OCI-LY1 (cell line): ENCODE results near the gene AFDN.
"Not testable (repeated sequence)": the region's sequence is repeated elsewhere in the genome, so short reads cannot be mapped to it uniquely, and the experiment has no call there.

Experiments
- H2AFZ ChIP-seq: fragments of 200-600 bp; sonication (generic), shearing (Covaris generic); 2 replicates; pipeline ENCODE4 v1.6.0; 2014; ENCODE audit warnings: antibody characterized with exemption, mild to moderate bottlenecking, low read length
- H3F3A ChIP-seq: fragments of 200-600 bp; sonication (generic), shearing (Covaris generic); 2 replicates; pipeline ENCODE4 v1.6.0; 2014; ENCODE audit warnings: mild to moderate bottlenecking, antibody characterized with exemption, low read length, moderate library complexity; ENCODE audit not compliant: insufficient read depth
- H3K27ac ChIP-seq: fragments of 200-600 bp; sonication (generic); 2 replicates; pipeline ENCODE4 v1.5.1; 2014; ENCODE audit warnings: low read length, mixed run types, mild to moderate bottlenecking, low read depth; ENCODE audit not compliant: poor library complexity, severe bottlenecking
- H3K27me3 ChIP-seq: fragments of 200-600 bp; sonication (generic); 2 replicates; pipeline ENCODE4 v1.6.0; 2014; ENCODE audit warnings: antibody characterized with exemption, mild to moderate bottlenecking, low read length, moderate library complexity; ENCODE audit not compliant: insufficient read depth
- H3K36me3 ChIP-seq: fragments of 200-600 bp; sonication (generic); 2 replicates; pipeline ENCODE4 v1.6.1; 2014; ENCODE audit warnings: mild to moderate bottlenecking, antibody characterized with exemption, low read length, moderate library complexity, mixed read lengths; ENCODE audit not compliant: insufficient read depth
- H3K4me1 ChIP-seq: fragments of 200-600 bp; sonication (generic); 2 replicates; pipeline ENCODE4 v1.5.1; 2014; ENCODE audit warnings: mild to moderate bottlenecking, low read length, moderate library complexity; ENCODE audit not compliant: insufficient read depth, severe bottlenecking
- H3K4me2 ChIP-seq: fragments of 200-600 bp; sonication (generic), shearing (Covaris generic); 2 replicates; pipeline ENCODE4 v1.6.1; 2014; ENCODE audit warnings: low read length
- H3K4me3 ChIP-seq: fragments of 200-600 bp; sonication (generic); 2 replicates; pipeline ENCODE4 v1.5.1; 2014; ENCODE audit warnings: low read length, low read depth, mild to moderate bottlenecking, mixed read lengths; ENCODE audit not compliant: poor library complexity, severe bottlenecking
- H3K79me2 ChIP-seq: fragments of 200-600 bp; shearing (Covaris generic); 2 replicates; pipeline ENCODE4 v1.6.1; 2016; ENCODE audit warnings: mixed run types, low read length, mixed read lengths; ENCODE audit not compliant: insufficient read depth
- H3K9ac ChIP-seq: fragments of 200-600 bp; sonication (generic), shearing (Covaris generic); 2 replicates; pipeline ENCODE4 v1.6.1; 2014; ENCODE audit warnings: mild to moderate bottlenecking, low read length, mixed read lengths
- H3K9me2 ChIP-seq: fragments of 200-600 bp; sonication (generic), shearing (Covaris generic); 2 replicates; pipeline ENCODE4 v1.6.1; 2014; ENCODE audit warnings: low read depth, mild to moderate bottlenecking, low read length, mixed read lengths
- H3K9me3 ChIP-seq: fragments of 200-600 bp; shearing (Covaris generic); 2 replicates; pipeline ENCODE4 v1.6.1; 2014; ENCODE audit warnings: low read length, mixed read lengths
- H4K20me1 ChIP-seq: fragments of 200-600 bp; sonication (generic), shearing (Covaris generic); 2 replicates; pipeline ENCODE4 v1.6.0; 2016; ENCODE audit warnings: mild to moderate bottlenecking, low read length; ENCODE audit not compliant: insufficient read depth
- EZH2 ChIP-seq: fragments of 200-600 bp; sonication (generic), shearing (Covaris generic); IDR thresholded peaks from 2 replicates; pipeline ENCODE4 v1.8.0; 2017; ENCODE audit warnings: borderline replicate concordance, mixed run types, mild to moderate bottlenecking, antibody characterized with exemption, low read length, moderate library complexity, mixed read lengths
- TF ChIP-seq, protein P1 (sequence below): fragments of 200-600 bp; sonication (generic), shearing (Covaris generic); IDR thresholded peaks from 2 replicates; pipeline ENCODE4 v1.5.1; 2017; ENCODE audit warnings: mild to moderate bottlenecking, antibody characterized with exemption, low read length, moderate library complexity, mixed read lengths

The AFDN gene

DNA sequence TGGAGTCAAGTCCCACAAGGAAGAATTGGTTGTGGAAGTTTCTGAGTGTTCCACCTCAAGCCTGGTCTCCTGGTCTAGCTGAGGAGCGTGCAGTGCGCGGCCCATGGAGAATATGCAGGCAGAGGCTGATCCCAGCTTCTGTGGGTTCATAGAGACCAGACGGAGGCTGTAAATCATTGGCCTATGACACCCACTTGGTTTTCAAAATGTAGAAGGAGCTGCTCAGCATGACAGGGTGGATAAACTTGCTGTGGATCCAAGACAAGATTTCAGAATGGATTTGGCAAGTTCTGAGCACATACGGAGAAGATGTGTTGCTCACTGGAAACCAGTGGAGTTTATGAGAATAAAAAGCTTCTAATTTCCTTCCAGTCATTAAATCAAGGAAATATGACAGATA, 171.5 kb downstream of the AFDN start:
- no peak overlapping the region for H3K4me3 ChIP-seq
- no peaks in the 10 kb centered on the region for H3K36me3 ChIP-seq
- H3F3A ChIP-seq: no peaks in the 10 kb centered on the region
- H3K9me3 ChIP-seq: no peaks in the 10 kb centered on the region
- no peaks in the 10 kb centered on the region for H4K20me1 ChIP-seq
- H3K27me3 ChIP-seq: no peaks in the 10 kb centered on the region
- no peak overlapping the region for H2AFZ ChIP-seq
- no peak overlapping the region for H3K9ac ChIP-seq
- H3K27ac ChIP-seq: no peak overlapping the region
- no peaks in the 10 kb centered on the region for H3K4me1 ChIP-seq
- no peaks in the 10 kb centered on the region for H3K79me2 ChIP-seq
- TF ChIP-seq, protein P1, sequence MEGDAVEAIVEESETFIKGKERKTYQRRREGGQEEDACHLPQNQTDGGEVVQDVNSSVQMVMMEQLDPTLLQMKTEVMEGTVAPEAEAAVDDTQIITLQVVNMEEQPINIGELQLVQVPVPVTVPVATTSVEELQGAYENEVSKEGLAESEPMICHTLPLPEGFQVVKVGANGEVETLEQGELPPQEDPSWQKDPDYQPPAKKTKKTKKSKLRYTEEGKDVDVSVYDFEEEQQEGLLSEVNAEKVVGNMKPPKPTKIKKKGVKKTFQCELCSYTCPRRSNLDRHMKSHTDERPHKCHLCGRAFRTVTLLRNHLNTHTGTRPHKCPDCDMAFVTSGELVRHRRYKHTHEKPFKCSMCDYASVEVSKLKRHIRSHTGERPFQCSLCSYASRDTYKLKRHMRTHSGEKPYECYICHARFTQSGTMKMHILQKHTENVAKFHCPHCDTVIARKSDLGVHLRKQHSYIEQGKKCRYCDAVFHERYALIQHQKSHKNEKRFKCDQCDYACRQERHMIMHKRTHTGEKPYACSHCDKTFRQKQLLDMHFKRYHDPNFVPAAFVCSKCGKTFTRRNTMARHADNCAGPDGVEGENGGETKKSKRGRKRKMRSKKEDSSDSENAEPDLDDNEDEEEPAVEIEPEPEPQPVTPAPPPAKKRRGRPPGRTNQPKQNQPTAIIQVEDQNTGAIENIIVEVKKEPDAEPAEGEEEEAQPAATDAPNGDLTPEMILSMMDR: no peak
- no peak for TF ChIP-seq EZH2
- no peak overlapping the region for H3K4me2 ChIP-seq
- no peaks in the 10 kb centered on the region for H3K9me2 ChIP-seq

GRCh38 chr6:168000198-168001028, 173.7 kb downstream of the AFDN start:
- no peaks in the 10 kb centered on the region for H3K9me2 ChIP-seq
- no peaks in the 10 kb centered on the region for H3F3A ChIP-seq
- no peaks in the 10 kb centered on the region for H3K4me1 ChIP-seq
- TF ChIP-seq, protein P1: no peak
- no peak for TF ChIP-seq EZH2
- no peaks in the 10 kb centered on the region for H3K79me2 ChIP-seq
- no peak overlapping the region for H3K9ac ChIP-seq
- no peak overlapping the region for H3K27ac ChIP-seq
- H2AFZ ChIP-seq: no peak overlapping the region
- no peaks in the 10 kb centered on the region for H4K20me1 ChIP-seq
- H3K36me3 ChIP-seq: no peaks in the 10 kb centered on the region
- H3K4me2 ChIP-seq: no peak overlapping the region
- H3K27me3 ChIP-seq: no peaks in the 10 kb centered on the region
- no peak overlapping the region for H3K4me3 ChIP-seq
- no peaks in the 10 kb centered on the region for H3K9me3 ChIP-seq

DNA sequence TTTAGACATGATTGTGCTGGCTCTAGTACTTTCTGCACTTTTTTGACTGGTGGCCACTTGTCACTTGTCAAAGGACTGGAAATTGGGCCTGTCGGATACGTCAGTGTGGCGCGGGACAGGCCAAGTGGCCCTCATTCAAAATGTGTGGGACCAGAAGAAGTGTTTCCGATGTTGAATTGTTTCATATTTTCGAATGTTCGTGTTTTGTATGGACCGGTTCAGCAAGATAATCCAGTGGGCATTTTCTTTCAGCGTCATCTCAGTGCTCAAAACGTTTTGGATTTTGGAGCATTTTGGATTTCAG, 174.3 kb downstream of the AFDN start:
- no peak overlapping the region for H3K27ac ChIP-seq
- no peaks in the 10 kb centered on the region for H3F3A ChIP-seq
- no peaks in the 10 kb centered on the region for H3K9me3 ChIP-seq
- H3K9me2 ChIP-seq: no peaks in the 10 kb centered on the region
- no peaks in the 10 kb centered on the region for H3K36me3 ChIP-seq
- H3K79me2 ChIP-seq: no peaks in the 10 kb centered on the region
- no peaks in the 10 kb centered on the region for H3K27me3 ChIP-seq
- H3K4me3 ChIP-seq: no peak overlapping the region
- H3K4me2 ChIP-seq: no peak overlapping the region
- no peak overlapping the region for H2AFZ ChIP-seq
- TF ChIP-seq, protein P1: no peak
- TF ChIP-seq EZH2: no peak
- no peak overlapping the region for H3K9ac ChIP-seq
- no peaks in the 10 kb centered on the region for H4K20me1 ChIP-seq
- H3K4me1 ChIP-seq: no peaks in the 10 kb centered on the region

GRCh38 chr6:168001514-168001913, 174.8 kb downstream of the AFDN start:
- H4K20me1 ChIP-seq, H3K27me3 ChIP-seq, H3K9me2 ChIP-seq, H3K9me3 ChIP-seq, H3K27ac ChIP-seq, H3K9ac ChIP-seq, H3K79me2 ChIP-seq, H2AFZ ChIP-seq, H3K4me1 ChIP-seq, H3K4me3 ChIP-seq, H3K4me2 ChIP-seq, H3F3A ChIP-seq, H3K36me3 ChIP-seq: not testable (repeated sequence)
